AG08395 (cell line): ENCODE measurements around the gene NSMCE4A.
"Not testable (repeated sequence)": the region's sequence is repeated elsewhere in the genome, so short reads cannot be mapped to it uniquely, and the experiment has no call there.

Experiments used
- DNase-seq: peaks from one replicate; pipeline ENCODE4 v3.0.0; 2012; ENCODE audit warnings: mixed read lengths, low spot score

NSMCE4A gene, protein sequence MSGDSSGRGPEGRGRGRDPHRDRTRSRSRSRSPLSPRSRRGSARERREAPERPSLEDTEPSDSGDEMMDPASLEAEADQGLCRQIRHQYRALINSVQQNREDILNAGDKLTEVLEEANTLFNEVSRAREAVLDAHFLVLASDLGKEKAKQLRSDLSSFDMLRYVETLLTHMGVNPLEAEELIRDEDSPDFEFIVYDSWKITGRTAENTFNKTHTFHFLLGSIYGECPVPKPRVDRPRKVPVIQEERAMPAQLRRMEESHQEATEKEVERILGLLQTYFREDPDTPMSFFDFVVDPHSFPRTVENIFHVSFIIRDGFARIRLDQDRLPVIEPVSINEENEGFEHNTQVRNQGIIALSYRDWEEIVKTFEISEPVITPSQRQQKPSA

DNA sequence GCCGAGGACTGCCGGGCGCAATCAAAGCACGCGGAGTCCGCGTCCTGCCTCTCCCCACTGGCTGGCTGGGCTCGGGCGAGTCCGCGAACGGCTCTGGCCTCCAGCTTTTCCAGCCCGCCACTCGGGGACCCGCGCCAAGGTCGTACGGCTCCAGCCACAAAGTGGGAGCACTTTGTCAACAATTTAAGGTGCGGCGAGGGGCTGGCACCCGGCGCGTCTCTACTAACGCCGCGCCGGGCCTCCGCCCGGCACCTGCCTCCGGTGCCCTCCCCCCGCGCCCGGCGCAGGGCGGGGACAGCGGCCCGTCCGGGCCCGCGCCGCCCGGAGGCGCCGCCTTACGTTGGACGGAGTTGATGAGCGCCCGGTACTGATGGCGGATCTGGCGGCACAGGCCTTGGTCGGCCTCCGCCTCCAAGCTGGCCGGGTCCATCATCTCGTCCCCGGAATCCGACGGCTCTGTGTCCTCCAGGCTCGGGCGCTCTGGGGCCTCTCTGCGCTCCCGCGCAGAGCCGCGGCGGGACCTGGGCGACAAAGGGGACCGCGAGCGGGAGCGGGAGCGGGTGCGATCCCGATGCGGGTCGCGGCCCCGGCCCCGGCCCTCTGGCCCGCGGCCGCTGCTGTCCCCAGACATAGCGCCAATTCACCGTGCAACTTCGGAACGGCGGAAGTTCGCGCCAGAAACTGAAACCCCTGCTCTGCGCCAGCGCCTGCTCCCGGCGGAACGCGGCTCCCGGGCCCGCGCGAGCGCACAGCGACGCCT is at the start of gene NSMCE4A:
TSS of gene NSMCE4A (minus strand) at position 683 of the 760 bp plus-strand sequence. CDS start at position 631, 52 bp downstream.
- DNase-seq: peak; percentile 86

DNA sequence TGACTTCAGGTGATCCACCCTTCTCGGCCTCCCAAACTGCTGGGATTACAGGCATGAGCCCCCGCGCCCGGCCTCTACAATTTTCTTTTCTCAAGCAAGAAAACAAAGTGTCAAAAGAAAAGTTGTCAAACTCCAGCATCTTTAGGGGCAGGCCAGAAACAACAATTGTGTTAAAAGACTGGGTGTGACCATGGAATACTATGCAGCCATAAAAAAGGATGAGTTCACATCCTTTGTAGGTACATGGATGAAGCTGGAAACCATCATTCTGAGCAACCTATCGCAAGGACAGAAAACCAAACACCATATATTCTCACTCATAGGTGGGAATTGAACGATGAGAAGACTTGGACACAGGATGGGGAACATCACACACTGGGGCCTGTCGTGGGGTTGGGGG is 48.2 kb upstream of the NSMCE4A start:
- DNase-seq: not testable (repeated sequence)

DNA sequence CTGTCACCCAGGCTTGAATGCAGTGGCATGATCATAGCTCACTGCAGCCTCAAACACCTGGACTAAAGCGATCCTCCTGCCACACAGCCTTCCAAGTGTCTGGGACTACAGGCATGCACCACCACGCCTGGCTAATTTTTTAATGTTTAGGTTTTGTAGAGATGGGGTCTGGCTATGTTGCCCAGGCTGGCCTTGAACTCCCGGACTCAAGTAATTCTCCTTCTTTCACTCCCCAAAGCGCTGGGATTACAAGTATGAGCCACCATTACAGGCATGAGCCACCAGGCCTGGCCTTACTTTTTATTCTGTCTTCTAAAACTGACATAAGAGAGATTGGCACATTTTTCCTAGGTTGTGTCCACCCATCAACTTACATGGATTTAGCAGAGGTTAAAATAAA is 47.3 kb upstream of the NSMCE4A start:
- no peak for DNase-seq

DNA sequence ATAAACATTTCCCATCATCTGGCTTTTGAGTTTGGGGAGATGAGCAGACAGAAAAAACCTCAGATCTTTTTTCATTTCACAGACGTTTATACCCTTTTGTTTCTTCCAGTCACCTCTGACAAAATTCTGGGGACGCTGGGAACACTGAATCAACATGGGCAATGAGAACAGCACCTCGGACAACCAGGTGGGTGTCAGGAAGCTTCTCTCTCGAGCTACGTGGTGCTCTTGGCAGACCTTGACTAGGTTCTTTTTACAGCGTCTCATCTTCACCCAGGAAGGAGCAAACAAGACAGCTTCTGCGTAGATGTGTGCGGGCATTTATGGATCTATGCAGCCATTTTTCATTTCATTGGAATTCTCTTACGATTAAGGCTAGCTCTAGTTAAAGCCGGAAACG is 46.8 kb upstream of the NSMCE4A start:
- no peak for DNase-seq

DNA sequence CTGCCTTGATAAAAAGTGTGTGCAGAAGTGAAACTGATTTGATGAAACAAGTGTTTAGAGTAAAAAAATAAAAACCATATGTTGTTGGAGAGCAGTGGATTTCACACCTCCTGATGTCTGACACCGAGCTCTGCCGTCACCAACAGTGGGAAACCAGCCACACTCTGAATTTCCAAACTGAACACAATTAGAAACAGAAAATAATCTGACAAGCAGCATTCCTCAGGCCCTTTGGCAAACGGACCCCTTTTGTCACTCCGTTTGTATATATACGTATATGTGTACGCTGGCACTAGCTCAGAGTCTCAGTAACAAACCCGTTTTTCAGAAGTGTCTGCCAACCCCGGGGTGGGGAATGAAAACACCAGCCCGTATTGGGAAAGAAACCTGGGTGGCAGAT is 46.4 kb upstream of the NSMCE4A start:
- DNase-seq: peak; percentile 16

DNA sequence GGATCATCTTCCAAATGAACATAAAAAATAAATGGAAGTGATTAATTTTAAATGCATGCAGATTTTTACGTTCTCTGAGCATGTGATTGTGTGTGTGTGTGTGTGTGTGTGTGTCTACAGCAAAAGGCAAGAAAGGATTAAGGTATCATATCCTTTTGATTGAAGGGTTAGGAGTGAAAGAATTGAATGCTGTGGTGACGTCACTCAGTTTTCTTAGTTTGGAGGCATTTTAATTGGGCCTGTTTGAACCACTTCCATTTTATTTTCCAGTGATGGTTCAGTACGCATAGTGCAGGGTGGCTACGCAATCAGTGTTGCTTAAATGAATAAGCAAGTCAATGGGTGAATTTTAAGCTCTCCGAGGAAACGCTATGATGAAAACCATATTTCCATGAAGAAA is 45.2 kb upstream of the NSMCE4A start:
- no peak for DNase-seq

DNA sequence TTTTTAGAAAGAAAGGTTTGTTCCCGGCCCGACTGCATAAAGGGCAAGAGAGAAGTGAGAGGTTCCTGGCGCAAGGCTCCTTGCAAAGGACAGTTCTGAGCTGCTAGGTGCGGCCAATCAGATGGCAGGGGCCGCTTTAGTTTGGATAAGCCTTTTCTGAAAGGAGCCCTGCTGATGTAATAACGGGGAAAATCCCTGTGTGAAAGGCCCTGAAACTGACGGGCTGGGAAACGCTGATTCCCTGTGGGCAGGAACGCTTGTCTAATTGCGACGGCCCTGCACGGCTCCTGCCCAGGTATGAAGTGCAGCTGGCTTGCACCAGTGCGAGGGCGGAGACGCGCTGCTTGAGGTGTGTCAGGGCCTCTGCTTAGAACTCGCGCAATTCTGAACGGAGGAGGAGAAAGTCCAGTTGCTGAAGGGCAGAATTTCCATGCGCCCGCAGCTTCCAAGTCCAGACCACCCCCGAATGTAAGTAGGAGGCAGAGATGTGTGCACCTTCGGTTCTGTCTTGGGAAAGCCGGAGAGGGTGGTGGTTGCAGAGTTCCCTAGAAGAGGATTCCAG is 44.5 kb upstream of the NSMCE4A start:
- DNase-seq: no peak

DNA sequence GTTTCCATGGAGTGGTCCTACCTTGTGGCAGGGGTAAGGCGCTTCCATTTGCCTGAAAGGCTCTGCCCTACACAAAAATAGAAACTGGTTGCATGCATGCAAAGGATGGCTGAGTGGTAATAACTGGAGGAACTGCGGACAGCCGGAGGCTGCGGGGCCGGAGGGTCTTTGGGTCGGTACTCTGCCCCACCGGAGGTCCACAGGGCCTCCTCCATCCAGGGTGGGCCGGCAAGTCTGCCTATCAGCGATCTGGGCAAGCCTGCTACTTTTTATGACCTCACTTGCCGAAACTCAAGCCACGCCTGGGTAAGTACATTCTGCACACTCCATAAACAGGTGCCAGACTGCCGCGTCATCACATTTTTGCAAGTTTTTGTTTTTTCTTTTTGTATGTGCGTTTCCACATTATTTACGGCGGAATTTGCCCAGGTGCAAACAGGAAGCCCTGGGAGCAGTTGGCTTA is 44.0 kb upstream of the NSMCE4A start:
- no peak for DNase-seq

DNA sequence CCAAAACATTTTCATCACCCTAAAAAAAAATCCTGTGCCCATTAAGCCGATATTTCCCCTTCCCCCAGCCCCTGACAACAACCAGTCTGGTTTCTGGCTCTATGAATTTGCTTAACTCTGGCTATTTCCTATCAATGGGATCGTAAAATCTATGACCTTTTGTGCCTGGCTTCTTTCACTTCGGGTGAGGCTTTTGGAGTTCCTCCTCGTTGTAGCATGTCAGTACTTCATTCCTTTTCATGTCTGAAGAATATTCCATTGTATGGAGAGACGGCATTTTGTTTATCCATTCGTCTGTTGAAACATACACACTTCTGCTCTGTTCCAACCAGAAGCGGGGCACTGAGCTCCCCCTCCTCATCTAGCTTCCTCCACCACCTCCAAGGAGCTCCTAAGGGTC is 43.5 kb upstream of the NSMCE4A start:
- DNase-seq: no peak

DNA sequence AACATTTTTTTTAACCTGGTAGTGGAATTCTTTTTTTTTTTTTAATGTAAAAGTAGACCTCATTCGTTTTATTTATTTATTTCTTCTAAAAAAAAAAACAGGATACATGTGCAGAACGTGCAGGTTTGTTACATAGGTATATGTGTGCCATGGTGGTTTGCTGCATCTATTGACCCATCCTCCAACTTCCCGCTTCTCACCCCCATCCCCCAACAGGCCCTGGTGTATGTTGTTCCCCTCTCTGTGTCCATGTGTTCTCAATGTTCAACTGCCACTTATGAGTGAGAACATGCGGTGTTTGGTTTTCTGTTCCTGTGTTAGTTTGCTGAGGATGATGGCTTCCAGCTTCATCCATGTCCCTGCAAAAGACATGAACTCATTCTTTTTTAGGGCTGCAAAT is 42.9 kb upstream of the NSMCE4A start:
- not testable (repeated sequence) for DNase-seq

DNA sequence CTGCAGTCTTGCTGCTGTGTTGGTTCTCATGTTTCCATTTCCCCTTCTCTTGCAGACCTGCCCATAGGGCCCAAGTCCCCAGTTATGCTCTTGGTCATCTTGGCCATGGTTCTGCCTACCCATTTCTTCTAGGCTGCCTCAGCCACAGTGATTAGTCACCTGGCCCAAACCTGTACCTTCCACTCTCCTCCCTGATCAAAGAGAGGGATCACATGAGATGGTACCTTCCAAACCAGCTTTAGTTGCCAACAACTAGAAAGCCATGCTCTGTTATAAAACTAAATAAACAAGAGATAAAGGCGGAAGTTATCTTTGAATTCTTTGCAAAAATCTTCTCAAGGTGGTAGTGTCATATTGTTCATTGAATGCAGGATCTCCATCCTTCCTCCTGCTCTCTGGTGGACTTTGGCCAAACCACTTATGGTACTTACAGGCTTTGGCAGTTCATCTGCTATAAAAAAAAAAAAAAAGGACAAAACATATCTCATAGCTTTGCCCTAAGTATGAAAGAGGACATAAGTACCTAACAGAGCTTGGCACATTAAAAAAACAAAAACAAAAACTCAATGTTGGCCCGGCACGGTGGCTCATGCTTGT is 39.7 kb upstream of the NSMCE4A start:
- DNase-seq: no peak

DNA sequence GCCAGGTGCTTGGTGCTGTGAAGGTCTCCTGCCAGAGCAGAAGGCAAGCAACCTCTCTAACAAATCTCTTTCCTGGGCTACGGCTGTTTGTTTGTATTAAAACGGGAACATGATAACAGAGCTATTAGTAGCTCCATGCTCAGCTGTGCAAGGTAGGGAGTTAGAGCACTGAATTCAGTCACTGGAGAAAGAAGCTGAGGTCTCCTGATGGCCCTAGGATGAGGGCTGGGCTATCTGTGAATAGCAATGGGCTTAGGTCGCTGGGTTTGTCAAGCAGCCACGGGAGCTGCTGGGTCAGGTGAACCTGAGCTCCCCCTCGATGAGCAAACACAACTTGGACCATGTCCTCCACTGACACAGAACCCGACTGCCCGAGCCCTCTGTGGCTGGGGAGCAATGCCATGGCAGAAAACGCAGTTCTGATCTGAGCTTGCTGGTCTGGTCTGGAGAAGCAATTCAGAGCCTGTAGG is 38.3 kb upstream of the NSMCE4A start:
- DNase-seq: no peak

DNA sequence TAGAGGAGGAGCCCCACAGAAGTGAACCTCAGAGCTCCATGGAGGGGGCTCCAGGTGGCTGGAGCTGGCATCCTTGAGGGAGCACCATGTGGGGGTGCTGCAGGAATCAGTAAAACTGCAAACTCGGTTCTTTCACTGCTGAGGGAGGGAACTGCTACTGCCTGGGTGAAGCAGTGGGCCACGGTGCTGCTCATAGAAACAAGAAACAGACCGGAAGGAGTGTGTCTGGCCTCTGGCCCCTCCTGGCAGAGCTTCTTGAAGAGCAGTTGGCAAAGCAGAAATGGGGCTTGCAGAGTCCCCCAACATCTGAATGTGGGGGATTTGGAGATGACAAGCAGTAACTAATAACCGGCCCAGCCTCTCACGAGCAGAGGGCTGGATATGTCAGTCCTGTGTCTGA is 37.7 kb upstream of the NSMCE4A start:
- DNase-seq: no peak

DNA sequence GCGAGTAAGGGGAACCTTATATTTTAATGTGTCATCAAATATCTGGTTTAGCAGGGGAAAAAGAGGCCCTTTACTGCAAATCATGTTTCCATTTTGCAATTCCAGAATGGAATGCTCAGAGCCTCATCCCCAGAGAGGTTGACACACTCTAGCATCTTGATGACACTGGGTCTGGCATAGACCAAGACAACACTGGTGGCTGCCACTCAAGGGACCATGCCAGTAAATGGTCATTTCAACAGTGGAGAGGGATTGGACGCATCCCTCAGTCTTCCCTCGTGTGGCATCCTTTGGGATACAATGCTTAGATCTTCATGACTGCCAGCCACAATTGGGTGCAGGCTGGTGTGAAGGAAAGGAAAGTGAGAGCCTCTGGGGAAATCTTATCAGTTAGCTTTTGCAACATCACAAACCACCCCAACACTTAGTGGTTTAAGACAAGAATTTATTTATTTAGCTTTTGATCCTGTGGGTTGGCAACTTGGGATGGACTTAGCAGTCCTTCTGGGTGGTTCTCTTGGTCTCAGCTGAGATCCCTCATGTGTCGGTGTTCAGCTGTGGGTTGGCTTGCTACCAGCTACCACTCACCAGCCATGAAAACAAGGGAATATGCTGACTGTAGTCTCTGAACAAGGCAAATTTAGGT is 35.5 kb upstream of the NSMCE4A start:
- DNase-seq: no peak

DNA sequence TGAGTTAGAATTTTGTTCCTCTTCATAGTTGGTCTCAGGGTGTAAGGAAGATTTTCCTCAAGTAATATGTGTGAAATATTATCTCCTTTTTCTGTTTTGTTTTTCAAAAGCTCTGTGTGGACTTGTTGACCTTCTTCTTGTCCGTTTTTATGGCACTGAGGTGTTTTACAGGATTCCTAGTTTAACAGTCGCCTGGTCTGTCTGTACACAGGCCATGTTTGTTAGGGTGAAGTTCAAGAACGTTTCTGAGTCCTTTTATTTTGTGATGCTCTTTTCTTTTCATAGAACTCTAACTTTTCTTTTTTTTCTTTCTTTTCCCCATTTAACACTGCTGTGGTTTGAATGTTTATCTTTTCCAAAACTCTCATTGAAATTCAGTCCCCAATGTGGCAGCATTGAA is 32.4 kb upstream of the NSMCE4A start:
- DNase-seq: no peak

DNA sequence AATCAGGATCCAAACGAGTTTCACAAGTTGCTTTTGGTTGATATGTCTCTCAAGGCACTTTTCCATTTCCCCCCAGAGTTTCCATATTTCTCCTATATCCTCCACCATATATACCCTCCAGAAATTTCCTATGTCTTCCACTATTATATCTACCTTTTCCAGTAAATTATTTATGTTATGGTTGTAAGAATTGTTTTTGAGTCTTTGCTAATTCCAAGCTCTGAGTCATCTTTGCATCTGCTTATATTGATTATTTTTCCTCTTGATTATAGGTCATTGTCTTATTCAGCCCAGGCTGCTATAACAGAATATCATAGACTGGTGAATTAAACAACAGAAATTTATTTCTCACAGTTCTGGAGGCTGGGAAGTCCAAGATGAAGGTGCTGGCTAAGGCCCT is 26.7 kb upstream of the NSMCE4A start:
- no peak for DNase-seq

DNA sequence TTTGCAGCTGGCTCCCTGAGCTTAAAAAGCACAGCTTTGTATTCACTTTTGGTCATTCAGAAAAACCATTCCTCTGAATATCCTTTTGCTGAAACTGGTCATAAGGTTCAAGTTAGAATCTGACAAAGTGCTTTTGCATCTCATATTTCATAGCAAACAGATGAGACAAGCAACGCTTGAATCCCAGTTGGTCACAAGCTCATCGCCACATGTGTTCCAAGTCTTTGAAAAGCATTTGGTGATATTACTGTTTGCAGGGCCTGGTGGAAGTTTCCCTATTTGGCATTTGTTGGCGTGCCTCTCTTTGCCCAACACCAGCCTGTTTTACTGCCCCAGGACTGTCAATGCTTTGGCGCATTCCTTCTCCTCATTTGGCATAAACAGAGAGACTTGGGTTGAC is 24.3 kb upstream of the NSMCE4A start:
- peak; percentile 20 for DNase-seq

DNA sequence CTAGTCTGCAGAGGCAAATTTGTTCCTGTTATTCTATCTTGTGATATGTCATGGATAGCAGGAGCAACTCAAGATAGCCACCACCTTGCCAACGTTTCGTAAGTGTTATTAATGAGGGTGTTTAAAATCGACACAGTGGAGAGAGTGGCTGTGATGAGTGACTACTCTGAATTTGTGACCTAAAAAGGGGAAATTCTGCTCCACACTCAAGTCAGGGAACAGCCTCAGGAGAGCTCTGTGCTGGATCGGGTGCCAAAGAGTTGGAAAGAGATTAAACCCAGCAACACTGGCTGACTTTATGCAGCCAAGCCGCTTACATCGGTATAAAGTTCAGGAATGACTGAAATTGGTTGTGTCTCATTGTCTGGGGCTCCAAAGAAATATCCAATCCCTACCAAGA is 23.4 kb upstream of the NSMCE4A start:
- DNase-seq: no peak

DNA sequence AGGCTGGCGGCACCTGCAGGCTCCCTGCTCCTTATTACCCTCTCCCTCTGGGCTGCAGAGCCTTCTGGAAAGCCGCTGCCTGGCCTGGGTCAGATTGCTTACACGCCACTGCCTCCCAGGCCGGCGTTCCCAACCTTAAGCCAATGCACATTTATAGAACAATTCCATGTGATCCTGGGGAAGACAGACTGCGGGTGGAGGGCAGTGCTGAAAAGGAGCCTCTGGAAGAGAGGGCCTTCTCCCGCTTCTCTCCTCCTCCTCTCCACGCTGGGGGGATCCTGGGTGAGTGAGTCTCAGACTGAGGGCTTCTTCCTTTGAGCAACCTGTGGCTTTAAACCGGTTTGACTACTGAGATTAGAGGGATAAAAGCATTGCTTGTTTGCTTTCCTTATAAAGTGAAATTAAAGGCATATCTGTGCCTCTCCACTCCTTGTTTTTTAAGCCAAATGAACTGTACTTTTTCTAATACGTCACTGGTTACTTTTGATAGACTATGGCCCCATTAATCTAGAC is 19.5 kb upstream of the NSMCE4A start:
- no peak for DNase-seq

DNA sequence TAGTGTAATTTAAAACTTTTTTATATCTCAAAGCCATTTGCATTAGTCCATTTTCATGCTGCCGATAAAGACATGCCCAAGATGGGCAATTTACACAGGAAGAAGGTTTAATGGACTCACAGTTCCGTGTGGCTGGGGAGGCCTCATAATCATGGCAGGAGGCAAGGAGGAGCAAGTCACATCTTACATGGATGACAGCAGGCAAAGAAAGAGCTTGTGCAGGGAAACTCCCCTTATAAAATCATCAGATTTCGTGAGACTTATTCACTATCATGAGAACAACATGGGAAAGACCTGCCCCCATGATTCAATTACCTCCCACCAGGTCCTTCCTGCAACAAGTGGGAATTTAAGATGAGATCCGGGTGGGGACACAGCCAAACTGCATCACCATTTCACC is 16.7 kb upstream of the NSMCE4A start:
- DNase-seq: not testable (repeated sequence)

DNA sequence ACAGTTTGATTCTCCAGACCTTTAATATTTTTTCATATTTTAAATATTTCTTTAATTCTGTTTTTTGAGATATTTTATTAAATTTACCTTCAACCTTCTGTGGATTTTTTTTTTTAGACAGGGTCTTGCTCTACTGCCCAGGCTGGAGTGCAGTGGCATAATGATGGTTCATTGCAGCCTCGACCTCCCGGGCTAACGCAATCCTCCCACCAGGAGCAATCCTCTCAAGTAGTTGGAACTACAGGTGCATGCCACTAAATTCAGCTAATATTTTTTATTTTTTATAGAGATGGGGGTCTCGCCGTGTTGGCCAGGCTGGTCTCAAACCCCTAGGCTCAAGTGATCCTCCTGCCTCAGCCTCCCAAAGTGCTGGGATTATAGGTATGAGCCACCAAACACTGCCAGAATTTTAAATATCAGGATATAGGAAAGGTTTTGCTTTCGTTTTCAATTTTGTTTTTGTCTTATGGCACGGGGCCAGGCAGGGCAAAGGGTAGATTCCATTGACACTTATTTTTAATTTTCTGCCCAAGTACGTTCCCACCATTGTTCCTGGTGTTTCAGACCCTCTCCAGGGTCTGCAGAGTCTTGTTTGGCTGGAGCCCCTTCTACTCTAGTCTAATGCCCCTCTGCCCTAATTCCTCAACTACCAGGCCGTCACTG is 15.1 kb upstream of the NSMCE4A start:
- no peak for DNase-seq
